ENCODE results near the gene DTNA.
"Not testable (repeated sequence)": the region's sequence is repeated elsewhere in the genome, so short reads cannot be mapped to it uniquely, and the experiment has no call there.

Gene DTNA

GRCh38 chr18:34725737-34726136 is 15.6 kb downstream of the DTNA start:
- DNase-seq (ENCODE audit: low spot score): not testable (repeated sequence)

- DNase-seq (ENCODE audit: low spot score): no peak
Observed at GRCh38 chr18:34726286-34727004, 16.3 kb downstream of the DTNA start.

- DNase-seq (ENCODE audit: low spot score): peak; percentile 25
Observed at GRCh38 chr18:34729264-34729663, 19.2 kb downstream of the DTNA start.

- DNase-seq (ENCODE audit: low spot score): no peak
Observed at GRCh38 chr18:34729740-34730355, 19.8 kb downstream of the DTNA start.

- no peak for DNase-seq (ENCODE audit: low spot score)
Observed at GRCh38 chr18:34730774-34731173, 20.7 kb downstream of the DTNA start.

- DNase-seq (ENCODE audit: low spot score): no peak
Observed at GRCh38 chr18:34734056-34734455, 24.0 kb downstream of the DTNA start.

GRCh38 chr18:34734526-34734925 is 24.4 kb downstream of the DTNA start:
- not testable (repeated sequence) for DNase-seq (ENCODE audit: low spot score)

GRCh38 chr18:34738175-34738894 is 28.2 kb downstream of the DTNA start:
- DNase-seq (ENCODE audit: low spot score): no peak

GRCh38 chr18:34740101-34740500 is 30.0 kb downstream of the DTNA start:
- DNase-seq (ENCODE audit: low spot score): no peak

GRCh38 chr18:34740724-34741123 is 30.6 kb downstream of the DTNA start:
- no peak for DNase-seq (ENCODE audit: low spot score)

GRCh38 chr18:34741401-34741800 is 31.3 kb downstream of the DTNA start:
- DNase-seq (ENCODE audit: low spot score): no peak

GRCh38 chr18:34742891-34743341 is 32.8 kb downstream of the DTNA start:
- no peak for DNase-seq (ENCODE audit: low spot score)

- DNase-seq (ENCODE audit: low spot score): no peak
Observed at GRCh38 chr18:34744569-34744968, 34.5 kb downstream of the DTNA start.

- DNase-seq (ENCODE audit: low spot score): no peak
Observed at GRCh38 chr18:34746614-34747013, 36.5 kb downstream of the DTNA start.

- no peak for DNase-seq (ENCODE audit: low spot score)
Observed at GRCh38 chr18:34749721-34750120, 39.6 kb downstream of the DTNA start.

GRCh38 chr18:34752056-34752455 is 42.0 kb downstream of the DTNA start:
- no peak for DNase-seq (ENCODE audit: low spot score)

GRCh38 chr18:34754300-34754699 is 44.2 kb downstream of the DTNA start:
- DNase-seq (ENCODE audit: low spot score): no peak

- DNase-seq (ENCODE audit: low spot score): no peak
Observed at GRCh38 chr18:34757666-34758065, 47.6 kb downstream of the DTNA start.

- DNase-seq (ENCODE audit: low spot score): no peak
Observed at GRCh38 chr18:34758378-34758948, 48.4 kb downstream of the DTNA start.

GRCh38 chr18:34760444-34760843 is 50.3 kb downstream of the DTNA start:
- DNase-seq (ENCODE audit: low spot score): no peak

GRCh38 chr18:34764451-34764850 is 54.4 kb downstream of the DTNA start:
- DNase-seq (ENCODE audit: low spot score): no peak

GRCh38 chr18:34767601-34768027 is 57.5 kb downstream of the DTNA start:
- no peak for DNase-seq (ENCODE audit: low spot score)

- no peak for DNase-seq (ENCODE audit: low spot score)
Observed at GRCh38 chr18:34771958-34772357, 61.9 kb downstream of the DTNA start.

Measured in LoVo (cell line).